ENCODE data around the gene IRF8.

GRCh38 chr16:85914423-85914794 lies 15.4 kb downstream of the IRF8 start:
- TF ChIP-seq CTCF (IDR thresholded peaks at IDR 0.05; ENCODE audit: insufficient read depth, low read depth, low read length) = no peak
- no peak for TF ChIP-seq EZH2 (IDR thresholded peaks at IDR 0.05; ENCODE audit: insufficient read depth, low read length)

All from astrocyte (in vitro differentiated cells and primary cell).